A549 (cell line): ENCODE data around the gene MDC1. TPM values are rescaled to one million over a fixed set of nuclear protein-coding genes. Genes with fewer than 3 reads are reported as not detected.

ENCODE experiments used
- ATAC-seq, 2 experiments: fragments of 200-7000 bp in 1 of 2; fragments of >200 bp in 1 of 2; cut with Nextera tagmentation in 1 of 2; cut with Tn5 transposase in 1 of 2; 3 replicates each; pipeline versions ENCODE4 v1.8.0 to v1.9.1; 2018 to 2020; ENCODE audit warnings: mild to moderate bottlenecking in 1 of 2, moderate library complexity in 1 of 2
- CTCF ChIA-PET: fragments of 300-600 bp; sonication (Branson Sonifier 250); formaldehyde crosslinking; extraction: SDS; loops from one replicate; lab custom pipeline; 2021; ENCODE audit warnings: antibody characterized with exemption, inconsistent platforms; lab: Yijun Ruan, JAX
- POLR2A ChIA-PET: fragments of 350-600 bp; formaldehyde crosslinking; extraction: SDS; loops from one replicate; lab custom pipeline; 2021; ENCODE audit warnings: antibody characterized with exemption, inconsistent platforms; lab: Yijun Ruan, JAX
- DNase-seq, 2 experiments: peaks; one replicate each; pipeline versions ENCODE4 v3.0.0 to v3.0.0-alpha.2; 2011 to 2016; ENCODE audit warnings: low read depth in 1 of 2, low spot score in 1 of 2
- FAIRE-seq: peaks from 2 replicates; lab custom pipeline; 2011; peaks lifted over from hg19 to GRCh38; lab: Jason Lieb, UNC
- H3K27ac ChIP-seq, 2 experiments: fragments of >200 bp; sonication (Bioruptor Twin); formaldehyde crosslinking; 3 replicates each; pipeline ENCODE4 v1.5.1; 2016 to 2017
- H3K4me1 ChIP-seq: fragments of >200 bp; sonication (Bioruptor Twin); formaldehyde crosslinking; 3 replicates; pipeline ENCODE4 v1.6.1; 2016
- H3K4me2 ChIP-seq: fragments of >200 bp; sonication (Bioruptor Twin); formaldehyde crosslinking; 3 replicates; pipeline ENCODE4 v1.6.1; 2016
- H3K4me3 ChIP-seq: fragments of >200 bp; sonication (Bioruptor Twin); formaldehyde crosslinking; 3 replicates; pipeline ENCODE4 v1.5.1; 2016
- H3K9me3 ChIP-seq: fragments of >200 bp; sonication (Bioruptor Twin); formaldehyde crosslinking; 3 replicates; pipeline ENCODE4 v1.6.1; 2016
- CBX2 ChIP-seq: fragments of 200-600 bp; sonication (generic); IDR thresholded peaks from 2 replicates; pipeline ENCODE4 v1.6.1; 2016; ENCODE audit warnings: low read depth, mild to moderate bottlenecking, borderline replicate concordance
- CHD4 ChIP-seq: fragments of 200-600 bp; sonication (generic); IDR thresholded peaks from 2 replicates; pipeline ENCODE4 v1.6.1; 2016; ENCODE audit warnings: antibody characterized with exemption, mild to moderate bottlenecking, borderline replicate concordance
- EHMT2 ChIP-seq: fragments of 200-600 bp; sonication (generic); IDR thresholded peaks from 2 replicates; pipeline ENCODE4 v1.6.1; 2016; ENCODE audit warnings: antibody characterized with exemption, low read depth, mild to moderate bottlenecking, moderate library complexity
- EP300 ChIP-seq, 2 experiments: fragments of >200 bp; sonication (Bioruptor Twin); formaldehyde crosslinking; IDR thresholded peaks; 2 replicates in 1 of 2; 3 replicates in 1 of 2; pipeline ENCODE4 v1.6.1; 2016 to 2017
- ESRRA ChIP-seq: fragments of 150-350 bp; IDR thresholded peaks from 2 replicates; pipeline ENCODE4 v1.6.1; 2014; ENCODE audit warnings: mild to moderate bottlenecking, low read length, borderline replicate concordance
- FOSB ChIP-seq: fragments of 250-450 bp; sonication (Bioruptor Pico); IDR thresholded peaks from 2 replicates; pipeline ENCODE4 v1.5.0; 2020; ENCODE audit warnings: mild to moderate bottlenecking, moderate library complexity
- FOSL2 ChIP-seq, 2 experiments: fragments of 450-650 bp in 1 of 2; fragments of >200 bp in 1 of 2; sonication (Bioruptor Twin) in 1 of 2; formaldehyde crosslinking; IDR thresholded peaks; 2 replicates each; pipeline versions ENCODE4 v1.5.0 to v1.6.1; 2016 to 2020; ENCODE audit warnings: mild to moderate bottlenecking in 1 of 2, moderate library complexity in 1 of 2
- GATA3 ChIP-seq: IDR thresholded peaks from 2 replicates; pipeline ENCODE4 v1.6.1; 2012; ENCODE audit warnings: borderline replicate concordance
- HEYL ChIP-seq: fragments of 250-450 bp; sonication (Bioruptor Pico); IDR thresholded peaks from 2 replicates; pipeline ENCODE4 v1.8.0; 2021; ENCODE audit warnings: mild to moderate bottlenecking, moderate library complexity
- HOXB13 ChIP-seq: fragments of 250-450 bp; sonication (Bioruptor Pico); IDR thresholded peaks from 2 replicates; pipeline ENCODE4 v1.5.0; 2020; ENCODE audit warnings: low read depth, mild to moderate bottlenecking, moderate library complexity
- HOXB5 ChIP-seq: fragments of 250-450 bp; sonication (Bioruptor Pico); IDR thresholded peaks from 2 replicates; pipeline ENCODE4 v1.5.0; 2020; ENCODE audit warnings: mild to moderate bottlenecking, moderate library complexity
- JUN ChIP-seq, 2 experiments: fragments of >200 bp; sonication (Bioruptor Twin); formaldehyde crosslinking; IDR thresholded peaks; 2 replicates in 1 of 2; 3 replicates in 1 of 2; pipeline ENCODE4 v1.6.1; 2016 to 2017
- JUNB ChIP-seq: fragments of >200 bp; sonication (Bioruptor Twin); formaldehyde crosslinking; IDR thresholded peaks from 2 replicates; pipeline ENCODE4 v1.6.1; 2016
- MAX ChIP-seq: IDR thresholded peaks from 2 replicates; pipeline ENCODE4 v1.6.1; 2012
- MAZ ChIP-seq: fragments of 150-350 bp; IDR thresholded peaks from 2 replicates; pipeline ENCODE4 v1.6.1; 2014; ENCODE audit warnings: antibody characterized with exemption, low read depth, low read length, borderline replicate concordance
- MYC ChIP-seq: IDR thresholded peaks from 2 replicates; pipeline ENCODE4 v1.6.1; 2012; ENCODE audit warnings: mild to moderate bottlenecking, inconsistent platforms, low read length, improper control_type of control experiment, borderline replicate concordance
- NFE2L2 ChIP-seq: fragments of 150-350 bp; conservative IDR thresholded peaks from 2 replicates; pipeline ENCODE4 v1.6.1; 2014; ENCODE audit warnings: low read length
- PHF8 ChIP-seq: fragments of 200-600 bp; sonication (generic); IDR thresholded peaks from 2 replicates; pipeline ENCODE4 v1.6.1; 2016; ENCODE audit warnings: low read depth, mild to moderate bottlenecking, antibody characterized with exemption, moderate library complexity, borderline replicate concordance
- POLR2AphosphoS2 ChIP-seq: conservative IDR thresholded peaks from 2 replicates; pipeline ENCODE4 v1.6.1; 2012; ENCODE audit warnings: low read length, improper control_type of control experiment, inconsistent platforms
- RNF2 ChIP-seq: fragments of 200-600 bp; sonication (generic); IDR thresholded peaks from 2 replicates; pipeline ENCODE4 v1.6.1; 2016; ENCODE audit warnings: low read depth, mild to moderate bottlenecking, antibody characterized with exemption, moderate library complexity, borderline replicate concordance
- SMC3 ChIP-seq: fragments of >200 bp; sonication (Bioruptor Twin); formaldehyde crosslinking; IDR thresholded peaks from 3 replicates; pipeline ENCODE4 v1.6.1; 2018; ENCODE audit warnings: inconsistent platforms
- TP53 ChIP-seq: fragments of 250-450 bp; sonication (Bioruptor Pico); IDR thresholded peaks from 2 replicates; pipeline ENCODE4 v1.5.0; 2021; ENCODE audit warnings: mild to moderate bottlenecking, moderate library complexity
- ZC3H11A ChIP-seq: fragments of 450-650 bp; IDR thresholded peaks from 2 replicates; pipeline ENCODE4 v1.6.1; 2014; ENCODE audit warnings: antibody characterized with exemption, mild to moderate bottlenecking
- ZFP36 ChIP-seq: fragments of 450-650 bp; IDR thresholded peaks from 2 replicates; pipeline ENCODE4 v1.6.1; 2014; ENCODE audit warnings: borderline replicate concordance; ENCODE audit not compliant: partially characterized antibody
- ZSCAN20 ChIP-seq: fragments of 250-450 bp; sonication (Bioruptor Pico); IDR thresholded peaks from 2 replicates; pipeline ENCODE4 v1.8.0; 2022; ENCODE audit warnings: mild to moderate bottlenecking, moderate library complexity
- whole genome bisulfite sequencing: methylation state at CpG from one replicate; pipeline ENCODE4 v1.1.6; 2017; ENCODE audit errors: missing lambda C conversion rate; 5-methylcytosine and 5-hydroxymethylcytosine counted together
- polyA plus RNA-seq, 4 experiments: library from polyadenylated mRNA; depleted of rRNA in 3 of 4; stranded (reverse); fragments of >200 nt; fragmentation: RNase III in 1 of 4; extraction: RNeasy Plus Mini Kit Qiagen cat#74134 plus additional on column Dnase treatment in 1 of 4; gene quantifications; 2 replicates in 3 of 4; 3 replicates in 1 of 4; pipeline ENCODE4 v1.2.3, GENCODE V29; 2011 to 2017

MDC1 gene
- polyA plus RNA-seq, 2 of the 4 experiments (the other 2 are of a cell fraction) = 8.2 to 16.5 TPM

DNA sequence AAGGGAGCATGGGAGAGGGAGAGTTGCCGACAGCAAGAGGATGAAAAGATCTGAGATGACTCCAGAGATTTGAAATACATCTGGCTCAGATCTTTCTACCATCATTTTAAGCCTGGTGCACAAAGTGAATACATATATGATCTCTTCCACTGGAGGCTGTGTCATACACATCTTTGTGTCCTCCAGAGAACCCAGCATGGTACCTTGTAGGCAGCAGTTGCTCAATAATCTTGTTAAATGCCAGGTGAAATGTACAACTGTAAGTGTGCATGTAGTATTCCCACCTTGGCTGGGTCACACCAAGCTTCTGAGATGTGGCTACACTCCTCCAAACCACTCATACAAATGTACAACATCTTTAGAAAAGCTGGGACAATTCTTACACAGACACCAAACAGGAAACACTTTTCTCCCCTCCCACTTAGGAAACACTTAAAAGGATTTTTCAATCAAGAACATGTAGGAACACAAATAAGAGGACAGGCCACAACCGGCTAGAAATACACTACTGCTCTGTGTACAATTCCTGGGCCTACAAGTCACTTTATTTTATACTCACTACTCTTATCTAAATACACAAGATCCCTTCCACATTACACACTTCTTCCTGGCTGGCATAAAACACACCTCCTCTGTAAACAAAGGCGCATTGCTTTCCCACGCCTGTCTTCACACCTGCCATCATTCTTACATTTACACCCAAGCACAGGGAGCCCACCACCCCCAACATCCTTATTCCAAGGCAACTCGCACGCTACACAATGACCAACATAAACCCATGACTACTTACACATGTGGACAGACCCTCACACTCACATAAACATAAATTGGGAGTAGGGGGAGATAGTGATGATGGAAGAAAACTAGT lies 31.1 kb upstream of the MDC1 start:
- ATAC-seq = no peak
- Histone ChIP-seq H3K4me2 (peak overlapping the region; percentile 74), H3K4me3 (0 out of 3 replicates have a peak overlapping the region, but pooled peaks have one; percentile 12), H3K9me3 (no peaks in the 10 kb centered on the region), H3K4me1 (peaks cover 80% of the 10 kb centered on the region), H3K27ac (peak overlapping the region; percentile 97)
- ChIA-PET POLR2A (interaction anchor here (0.6 kb wide), 1 partner anchor 68 kb away, joined by 4 read pairs; no protein-coding TSS in a partner anchor), CTCF (interaction anchor here (1.4 to 2.1 kb wide), 5 partner anchors 18 to 69 kb away, joined by 3 to 7 read pairs (median 5); no protein-coding TSS in a partner anchor)
- WGBS = 30% methylated on average over 6 of the region's 6 CpGs
- DNase-seq = peak in 1 of 2 experiments; percentile 86
- FAIRE-seq = no peak
- TF ChIP-seq FOSL2 (IDR thresholded peaks at IDR 0.05) = no peak
- peak; percentile 34; the same call in 1 of the 2 replicates for TF ChIP-seq FOSL2 (CRISPR knock-in tag; IDR thresholded peaks at IDR 0.05)
- TF ChIP-seq MAX = peak; percentile 55; the same call in 1 of the 2 replicates
- peak; percentile 16; the same call in 1 of the 2 replicates for TF ChIP-seq GATA3
- TF ChIP-seq JUN (IDR thresholded peaks at IDR 0.05) = 0 out of 5 replicates have a peak, but pooled peaks of 1 of the 2 experiments have one; percentile 36
- TF ChIP-seq FOSB (CRISPR knock-in tag) = 0 out of 2 replicates have a peak, but pooled peaks have one; percentile 29
- peak; percentile 65; the same call in 1 of the 2 replicates for TF ChIP-seq HEYL (CRISPR knock-in tag)
- no peak for TF ChIP-seq CBX2
- no peak; a peak in 1 of 5 replicates for TF ChIP-seq EP300 (IDR thresholded peaks at IDR 0.05)
- 0 out of 2 replicates have a peak, but pooled peaks have one; percentile 50 for TF ChIP-seq MYC
- no peak for TF ChIP-seq MAZ
- TF ChIP-seq ZSCAN20 (CRISPR knock-in tag) = peak; percentile 68; the same call in 1 of the 2 replicates

DNA sequence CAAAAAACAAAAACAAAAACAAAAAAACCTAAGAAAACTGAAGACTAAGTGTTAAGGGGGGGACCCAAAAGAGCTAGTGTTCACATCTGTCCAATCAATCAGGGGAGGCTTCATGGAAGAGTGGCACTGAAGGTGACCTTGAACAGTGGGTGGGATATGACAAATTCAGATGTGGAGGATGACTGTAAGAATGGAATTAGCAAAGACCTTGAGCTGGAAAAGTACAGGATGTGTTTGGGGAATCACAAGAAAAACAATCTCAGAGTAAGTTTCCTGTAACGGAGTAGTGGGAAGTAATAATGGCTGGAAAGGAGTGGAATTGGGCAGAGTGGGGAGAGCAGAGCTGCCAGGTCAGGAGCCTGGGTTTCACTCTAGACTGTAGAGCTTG lies 30.2 kb upstream of the MDC1 start:
- H3K4me3 ChIP-seq = no peak overlapping the region
- CTCF ChIA-PET = interaction anchor here (0.6 to 1.9 kb wide), 8 partner anchors 10 to 130 kb away, joined by 3 to 8 read pairs (median 4); no protein-coding TSS in a partner anchor
- ATAC-seq (no peak), DNase-seq (no peak), FAIRE-seq (no peak)
- peak overlapping the region; percentile 97 for H3K27ac ChIP-seq
- peaks cover 74% of the 10 kb centered on the region for H3K4me1 ChIP-seq
- WGBS = 95% methylated on average over 1 of the region's 1 CpG
- H3K4me2 ChIP-seq = no peak overlapping the region
- POLR2A ChIA-PET = interaction anchor here (0.6 to 1.0 kb wide), 3 partner anchors 22 to 67 kb away, joined by 3 to 6 read pairs (median 4); no protein-coding TSS in a partner anchor
- H3K9me3 ChIP-seq = no peaks in the 10 kb centered on the region
- peak; percentile 16 for TF ChIP-seq ZFP36
- no peak for TF ChIP-seq POLR2AphosphoS2

DNA sequence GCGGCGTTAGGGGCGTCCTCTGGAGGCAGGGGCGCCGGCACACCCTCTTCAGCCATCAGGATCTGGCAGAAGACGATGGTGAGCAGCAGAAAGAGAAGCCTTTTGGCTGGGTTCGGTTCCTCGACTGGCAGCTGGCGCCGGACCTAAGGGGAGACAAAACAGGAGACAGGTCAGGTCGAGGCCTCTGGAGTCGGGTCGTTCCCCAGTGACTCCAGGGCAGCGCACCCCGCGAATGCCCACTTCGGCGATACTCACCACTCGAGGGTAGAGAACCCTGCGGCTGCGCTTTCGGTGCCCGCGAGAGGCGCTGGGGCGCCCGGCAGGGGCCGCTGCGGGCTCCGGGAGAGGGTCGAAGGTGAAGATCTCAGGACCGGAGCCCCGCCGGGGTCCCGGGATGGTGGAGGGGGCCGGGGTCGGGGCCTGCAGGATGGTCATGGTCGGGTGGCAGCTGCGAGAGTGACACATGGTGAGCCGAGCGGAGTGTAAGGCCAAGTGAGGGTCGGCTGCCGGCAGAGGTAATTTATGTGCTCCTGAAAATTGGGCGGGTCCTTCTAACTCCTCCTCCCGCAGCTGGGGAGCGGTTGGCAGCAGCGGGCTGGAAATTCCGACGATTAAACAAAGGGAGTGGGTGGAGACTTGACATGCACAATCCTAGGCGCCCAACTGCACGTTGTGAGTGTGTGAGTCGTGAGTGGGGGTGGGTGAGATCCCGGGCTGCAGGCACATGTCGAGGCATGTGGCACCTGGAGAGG lies 27.1 kb upstream of the MDC1 start, which contains the start of gene IER3:
TSS of gene IER3 (minus strand) at position 494 of the 752 bp plus-strand sequence. CDS start at position 465, 29 bp downstream.
- ChIA-PET POLR2A (interaction anchor here (0.5 to 4.4 kb wide), 18 partner anchors 8 to 169 kb away, joined by 3 to 78 read pairs (median 5); partner anchors contain the start of genes DDR1, NRM and VARS2), CTCF (interaction anchor here (1.2 to 2.8 kb wide), 5 partner anchors 8 to 141 kb away, joined by 3 to 8 read pairs (median 4); partner anchors contain the start of gene DDR1)
- ATAC-seq = peak; percentile 44 to 48
- H3K4me1 ChIP-seq = peaks cover 71% of the 10 kb centered on the region
- H3K4me2 ChIP-seq = peak within 1 kb of the TSS; percentile 64
- FAIRE-seq = no peak
- H3K4me3 ChIP-seq = peak within 1 kb of the TSS; percentile 99
- peak within 1 kb of the TSS; percentile 97 to 98 for H3K27ac ChIP-seq
- H3K9me3 ChIP-seq = no peaks in the 10 kb centered on the region
- peak in 1 of 2 experiments; percentile 93 for DNase-seq
- 2% methylated on average over 29 of the region's 54 CpGs for WGBS
- TF ChIP-seq SMC3 = peak; percentile 48
- TF ChIP-seq HEYL (CRISPR knock-in tag) = no peak
- TF ChIP-seq EHMT2 = no peak
- TF ChIP-seq PHF8 = peak; percentile 79
- no peak for TF ChIP-seq HOXB13 (CRISPR knock-in tag)
- 0 out of 2 replicates have a peak, but pooled peaks have one; percentile 16 for TF ChIP-seq HOXB5 (CRISPR knock-in tag)
- TF ChIP-seq ZC3H11A = no peak
- TF ChIP-seq EP300 (IDR thresholded peaks at IDR 0.05) = peak in 1 of 2 experiments; percentile 20; a peak in 1 of 5 replicates
- no peak for TF ChIP-seq NFE2L2
- peak; percentile 60; the same call in 1 of the 2 replicates for TF ChIP-seq MAX
- no peak for TF ChIP-seq JUNB
- TF ChIP-seq RNF2 = no peak
- TF ChIP-seq TP53 (CRISPR knock-in tag) = 0 out of 2 replicates have a peak, but pooled peaks have one; percentile 63
- TF ChIP-seq ESRRA = no peak
- TF ChIP-seq CHD4 = no peak
